NK-92 (cell line): ENCODE data around the gene TMEM266.

Experiments used
- DNase-seq: peaks from one replicate; lab custom pipeline; 2025; ENCODE audit not compliant: unreplicated experiment; lab: John Stamatoyannopoulos, UW

TMEM266 gene

DNA sequence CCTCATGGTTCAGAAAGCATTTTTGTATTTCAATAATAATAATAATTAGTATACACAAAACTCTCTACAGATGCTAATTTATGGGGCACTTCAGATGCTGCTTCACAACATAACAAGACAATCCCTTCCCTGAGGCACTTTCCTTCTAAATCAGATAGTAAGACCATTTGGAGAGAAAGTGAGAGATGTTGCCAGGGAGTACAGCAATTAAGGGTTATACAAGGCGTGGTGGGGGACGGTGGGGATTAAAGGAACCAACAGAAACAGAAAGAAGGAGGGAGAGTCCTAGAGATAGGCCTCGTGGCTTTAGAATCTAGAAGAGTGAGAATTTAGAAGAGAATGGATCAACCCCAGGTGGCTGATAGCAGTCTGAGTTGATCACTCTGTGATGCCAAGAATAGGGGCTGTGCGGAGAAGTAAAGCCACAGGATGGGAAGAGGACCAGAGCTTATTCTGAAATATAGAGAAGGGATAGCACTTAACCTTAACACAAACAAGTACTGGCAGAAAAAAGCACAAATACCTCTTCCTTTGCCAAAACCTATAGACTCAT is 174.6 kb downstream of the TMEM266 start:
- no peak for DNase-seq

DNA sequence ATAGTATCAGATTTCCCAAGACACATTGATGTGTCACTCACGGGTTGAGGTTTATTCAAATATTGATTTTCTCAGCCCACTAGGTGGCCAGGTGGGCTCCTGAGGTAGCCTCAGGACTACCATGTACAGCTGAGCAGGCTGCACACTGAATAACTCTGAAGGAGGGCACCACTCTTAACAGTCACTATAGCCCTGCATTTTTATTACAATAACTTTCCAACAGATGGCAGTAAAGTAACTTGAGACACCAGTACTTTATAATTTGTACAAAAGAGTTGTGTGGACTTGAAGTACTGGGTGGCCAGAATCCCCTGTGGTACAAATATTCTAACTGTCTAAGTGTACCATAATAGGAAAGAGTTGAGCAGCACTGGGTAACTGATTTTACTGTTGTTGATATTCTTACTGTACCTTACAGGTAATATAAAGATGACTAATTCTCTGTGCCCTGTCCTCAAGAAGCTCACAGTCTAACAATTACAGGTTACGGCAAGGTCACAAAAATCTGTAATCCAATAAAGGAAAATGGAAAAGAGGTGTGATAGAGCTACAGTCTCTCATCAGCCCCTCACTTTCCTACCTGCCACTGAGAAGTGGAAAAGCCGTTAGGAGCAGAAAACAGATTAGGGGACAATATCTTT is 175.5 kb downstream of the TMEM266 start:
- no peak for DNase-seq

DNA sequence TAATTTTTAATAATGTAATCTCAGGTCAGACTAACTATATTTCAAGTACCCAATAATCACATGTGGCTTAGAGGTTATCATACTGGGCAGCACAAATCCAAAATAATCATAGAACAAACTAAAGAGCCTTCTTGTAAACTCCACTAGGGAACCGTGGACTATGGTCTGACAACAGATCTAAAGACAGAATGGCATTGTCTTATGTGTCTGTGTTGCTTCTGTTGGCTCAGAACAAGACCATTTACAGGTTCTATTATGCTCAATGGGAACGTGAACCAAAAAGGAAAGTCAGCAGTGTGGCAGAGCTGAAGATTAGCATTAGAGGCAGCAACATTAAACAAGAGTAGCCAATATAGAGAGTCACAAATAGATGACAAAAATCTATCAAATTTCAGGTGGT is 176.6 kb downstream of the TMEM266 start:
- no peak for DNase-seq

DNA sequence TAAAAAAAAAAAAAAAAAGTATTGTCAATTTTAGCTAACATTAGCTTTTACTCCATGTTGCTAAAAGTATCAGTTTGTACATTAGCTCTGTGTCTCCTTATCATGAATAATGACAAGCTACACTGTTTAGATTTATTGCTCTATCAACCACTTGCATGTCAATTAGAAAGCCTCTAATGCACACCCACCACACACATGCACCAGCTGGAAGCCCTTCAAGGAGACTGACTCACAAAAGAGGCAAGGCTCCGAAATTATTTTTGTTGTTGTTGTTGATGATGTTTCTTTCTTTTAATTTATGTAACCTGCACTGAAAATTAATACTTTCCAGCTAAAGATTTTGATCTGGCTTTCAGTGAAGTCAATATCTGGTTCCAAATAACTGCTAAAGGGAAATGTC is 180.0 kb downstream of the TMEM266 start:
- DNase-seq = no peak

DNA sequence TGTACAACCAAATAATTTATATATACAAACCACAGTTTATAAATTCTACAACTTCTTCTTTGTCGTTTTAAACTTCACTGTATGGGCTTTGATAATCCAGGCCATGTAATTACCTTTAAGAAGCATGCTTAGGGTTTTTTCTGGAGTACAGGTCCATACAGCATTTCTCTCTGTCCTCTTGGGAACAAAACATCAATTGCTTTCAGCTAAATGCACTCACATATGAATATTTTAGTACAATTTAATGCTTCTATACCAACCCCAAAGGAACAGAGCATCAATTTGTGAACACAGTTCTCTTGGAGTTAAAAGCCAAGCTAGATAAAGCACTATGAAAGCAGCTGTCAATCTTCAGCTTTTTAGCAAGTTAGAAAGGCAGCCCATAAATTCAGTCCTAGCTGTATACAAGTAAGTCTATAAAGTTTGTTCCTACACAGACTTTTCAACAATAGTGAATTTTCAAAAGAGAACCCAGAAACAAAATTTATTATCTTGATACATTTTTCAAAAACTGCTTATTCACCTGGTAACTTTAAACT is 185.4 kb downstream of the TMEM266 start:
- DNase-seq = no peak

DNA sequence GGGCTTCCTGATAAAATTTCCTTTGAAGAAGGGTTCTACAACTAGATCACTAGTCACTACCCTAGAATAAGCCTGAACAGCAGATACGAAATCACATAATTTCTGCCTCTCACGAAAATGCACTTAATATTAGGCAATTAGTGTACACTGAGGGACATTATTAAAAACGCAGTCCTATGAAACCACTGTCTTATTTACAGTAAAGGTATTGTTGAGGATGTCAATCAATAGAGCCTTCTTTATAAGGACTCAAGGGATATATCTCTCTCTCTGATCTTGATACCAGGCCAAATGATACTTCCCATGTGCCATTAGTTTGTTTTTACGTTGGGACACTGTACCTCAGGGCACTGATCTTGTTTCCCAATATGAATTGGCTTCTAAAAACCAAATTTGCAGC is 191.9 kb downstream of the TMEM266 start:
- DNase-seq = no peak

DNA sequence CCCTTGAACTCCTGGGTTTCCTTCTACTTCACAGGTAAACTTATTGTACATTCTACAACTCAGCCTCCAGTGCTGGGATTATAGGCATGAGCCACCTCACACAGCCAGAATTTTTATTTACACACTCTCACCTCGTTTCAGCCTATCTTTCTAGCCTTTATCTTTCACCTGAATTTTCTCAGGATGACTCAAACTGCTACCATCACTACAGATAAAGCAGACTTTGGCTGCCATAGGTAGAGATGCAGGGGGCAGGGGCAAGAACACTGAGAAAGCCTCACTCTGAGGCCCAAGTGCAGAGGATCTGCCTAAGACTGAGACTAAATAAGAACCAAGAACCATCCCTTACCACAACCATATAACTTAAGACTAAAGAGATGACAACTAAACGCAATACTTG is 192.5 kb downstream of the TMEM266 start:
- no peak for DNase-seq

DNA sequence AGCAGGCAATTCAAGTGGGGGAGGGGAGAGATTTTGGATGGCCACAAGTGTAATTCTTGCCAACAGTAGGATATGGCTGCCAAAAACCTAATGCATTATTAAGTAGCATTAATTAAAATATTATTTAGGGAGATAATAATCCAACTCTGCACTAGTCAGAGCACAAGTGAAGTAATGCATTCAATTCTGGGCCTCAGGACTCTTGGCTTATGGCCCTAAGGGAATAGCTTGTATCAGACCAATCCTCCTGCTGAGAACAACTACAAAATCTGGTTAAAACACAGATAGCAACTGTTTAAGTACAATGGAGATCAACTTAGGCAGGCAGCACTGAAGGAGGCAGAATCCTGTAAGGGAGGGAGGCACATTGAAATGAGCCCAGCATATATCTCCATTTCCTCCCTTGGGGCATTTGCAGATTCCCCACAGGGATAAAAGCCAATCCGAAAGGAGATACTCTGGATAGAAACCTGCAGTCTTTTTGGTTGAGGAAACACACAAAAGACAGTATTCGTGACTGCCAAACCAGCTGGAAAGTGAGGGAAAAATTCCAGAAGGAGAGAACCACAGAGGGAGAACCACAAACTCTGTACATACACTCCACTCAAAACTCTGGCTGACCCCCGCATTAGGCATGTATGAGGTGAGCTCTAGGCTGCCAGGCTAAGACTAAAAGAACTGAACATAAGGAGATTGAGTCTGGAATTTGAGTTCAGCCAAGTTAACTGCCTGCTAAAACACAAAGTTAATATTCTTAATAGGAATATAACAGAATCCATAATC is 194.1 kb downstream of the TMEM266 start:
- DNase-seq = no peak
